KMS-11 (cell line): ENCODE measurements around the gene NOC3L.
"Not testable (repeated sequence)": the region's sequence is repeated elsewhere in the genome, so short reads cannot be mapped to it uniquely, and the experiment has no call there.

Experiments
- H2AFZ ChIP-seq: fragments of 200-600 bp; sonication (generic); 2 replicates; pipeline ENCODE4 v1.6.1; 2016; ENCODE audit warnings: antibody characterized with exemption, mixed run types, low read depth
- H3K27ac ChIP-seq: fragments of 200-600 bp; sonication (generic); 2 replicates; pipeline ENCODE4 v1.6.1; 2016; ENCODE audit warnings: mild to moderate bottlenecking, mixed run types
- H3K27me3 ChIP-seq: fragments of 200-600 bp; sonication (generic); 2 replicates; pipeline ENCODE4 v1.6.1; 2017; ENCODE audit warnings: mild to moderate bottlenecking, low read depth, mixed run types, moderate library complexity; ENCODE audit not compliant: insufficient read depth
- H3K36me3 ChIP-seq: fragments of 200-600 bp; sonication (generic); 2 replicates; pipeline ENCODE4 v1.6.1; 2017; ENCODE audit warnings: mild to moderate bottlenecking, mixed run types; ENCODE audit not compliant: insufficient read depth
- H3K4me1 ChIP-seq: fragments of 200-600 bp; sonication (generic); 2 replicates; pipeline ENCODE4 v1.6.1; 2016; ENCODE audit warnings: mild to moderate bottlenecking, low read depth, mixed run types; ENCODE audit not compliant: poor library complexity, severe bottlenecking
- H3K4me2 ChIP-seq: fragments of 200-600 bp; sonication (generic); 2 replicates; pipeline ENCODE4 v1.7.0; 2016; ENCODE audit warnings: mild to moderate bottlenecking, mixed run types
- H3K4me3 ChIP-seq: fragments of 200-600 bp; sonication (generic); IDR thresholded peaks from 2 replicates; pipeline ENCODE4 v1.6.1; 2017; ENCODE audit warnings: low read depth, low read length, mixed read lengths; ENCODE audit not compliant: insufficient read depth
- H3K79me2 ChIP-seq: fragments of 200-600 bp; sonication (generic); 2 replicates; pipeline ENCODE4 v1.6.1; 2016; ENCODE audit warnings: low read depth, mixed run types; ENCODE audit not compliant: insufficient read depth
- H3K9ac ChIP-seq: fragments of 200-600 bp; sonication (generic); 2 replicates; pipeline ENCODE4 v1.6.1; 2016; ENCODE audit warnings: mild to moderate bottlenecking, mixed run types
- H4K20me1 ChIP-seq: fragments of 200-600 bp; sonication (generic); 2 replicates; pipeline ENCODE4 v1.6.1; 2016; ENCODE audit warnings: mild to moderate bottlenecking, mixed run types; ENCODE audit not compliant: insufficient read depth
- TF ChIP-seq, protein P1 (sequence below): fragments of 200-600 bp; sonication (generic); conservative IDR thresholded peaks from 2 replicates; pipeline ENCODE4 v1.6.1; 2017; ENCODE audit warnings: low read depth, mild to moderate bottlenecking, antibody characterized with exemption, low read length, moderate library complexity, mixed read lengths

The NOC3L gene

DNA sequence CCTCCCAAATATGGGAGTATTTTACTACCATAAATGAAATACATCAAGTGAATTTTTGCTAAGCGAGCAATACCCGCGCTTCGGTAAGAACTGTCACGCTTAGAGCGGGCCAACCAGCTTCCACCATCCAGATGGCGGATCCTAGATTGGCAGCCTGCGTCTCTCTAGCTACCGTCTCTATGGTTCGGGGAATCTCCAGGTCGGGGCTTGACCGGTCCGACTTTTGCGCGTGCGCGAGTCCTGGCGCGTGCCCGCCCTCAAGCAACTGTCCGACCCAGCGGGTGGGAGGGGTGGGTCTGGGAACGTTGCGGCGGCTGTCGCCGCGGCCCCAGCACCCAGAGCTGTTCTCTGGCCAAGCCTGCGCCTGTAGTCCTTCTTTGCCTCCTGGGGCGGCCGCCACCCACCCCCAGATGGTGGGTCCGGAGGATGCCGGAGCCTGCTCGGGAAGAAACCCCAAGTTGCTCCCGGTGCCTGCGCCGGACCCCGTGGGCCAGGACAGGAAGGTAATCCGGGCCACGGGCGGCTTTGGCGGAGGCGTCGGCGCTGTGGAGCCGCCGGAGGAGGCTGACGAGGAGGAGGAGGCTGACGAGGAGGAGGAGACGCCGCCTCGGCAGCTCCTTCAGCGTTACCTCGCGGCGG is 39.6 kb upstream of the NOC3L start, which contains the start of gene TBC1D12:
TBC1D12 (plus strand) TSS at position 338 of the 639 bp plus-strand sequence; CDS start at position 411, 73 bp downstream.
- peaks cover 36% of the 10 kb centered on the region for H3K79me2 ChIP-seq
- no peaks in the 10 kb centered on the region for H3K36me3 ChIP-seq
- H4K20me1 ChIP-seq: no peaks in the 10 kb centered on the region
- peak within 1 kb of the TSS; percentile 65 for H3K4me2 ChIP-seq
- no peak within 1 kb of the TSS for H3K4me3 ChIP-seq
- peak within 1 kb of the TSS; percentile 84 for H2AFZ ChIP-seq
- peak within 1 kb of the TSS; percentile 66 for H3K9ac ChIP-seq
- peak within 1 kb of the TSS; percentile 82 for H3K27ac ChIP-seq
- TF ChIP-seq, protein P1, sequence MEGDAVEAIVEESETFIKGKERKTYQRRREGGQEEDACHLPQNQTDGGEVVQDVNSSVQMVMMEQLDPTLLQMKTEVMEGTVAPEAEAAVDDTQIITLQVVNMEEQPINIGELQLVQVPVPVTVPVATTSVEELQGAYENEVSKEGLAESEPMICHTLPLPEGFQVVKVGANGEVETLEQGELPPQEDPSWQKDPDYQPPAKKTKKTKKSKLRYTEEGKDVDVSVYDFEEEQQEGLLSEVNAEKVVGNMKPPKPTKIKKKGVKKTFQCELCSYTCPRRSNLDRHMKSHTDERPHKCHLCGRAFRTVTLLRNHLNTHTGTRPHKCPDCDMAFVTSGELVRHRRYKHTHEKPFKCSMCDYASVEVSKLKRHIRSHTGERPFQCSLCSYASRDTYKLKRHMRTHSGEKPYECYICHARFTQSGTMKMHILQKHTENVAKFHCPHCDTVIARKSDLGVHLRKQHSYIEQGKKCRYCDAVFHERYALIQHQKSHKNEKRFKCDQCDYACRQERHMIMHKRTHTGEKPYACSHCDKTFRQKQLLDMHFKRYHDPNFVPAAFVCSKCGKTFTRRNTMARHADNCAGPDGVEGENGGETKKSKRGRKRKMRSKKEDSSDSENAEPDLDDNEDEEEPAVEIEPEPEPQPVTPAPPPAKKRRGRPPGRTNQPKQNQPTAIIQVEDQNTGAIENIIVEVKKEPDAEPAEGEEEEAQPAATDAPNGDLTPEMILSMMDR: no peak
- no peaks in the 10 kb centered on the region for H3K27me3 ChIP-seq
- H3K4me1 ChIP-seq: peaks cover 20% of the 10 kb centered on the region

- H4K20me1 ChIP-seq: no peaks in the 10 kb centered on the region
- H3K27ac ChIP-seq: no peak overlapping the region
- no peak overlapping the region for H2AFZ ChIP-seq
- no peaks in the 10 kb centered on the region for H3K27me3 ChIP-seq
- peaks cover 2% of the 10 kb centered on the region; the same call in 1 of the 2 replicates for H3K79me2 ChIP-seq
- no peaks in the 10 kb centered on the region for H3K36me3 ChIP-seq
- TF ChIP-seq, protein P1: no peak
- no peak overlapping the region for H3K4me3 ChIP-seq
- H3K4me2 ChIP-seq: no peak overlapping the region
- no peak overlapping the region for H3K9ac ChIP-seq
- H3K4me1 ChIP-seq: no peaks in the 10 kb centered on the region
Observed at GRCh38 chr10:94398762-94399161, 36.0 kb upstream of the NOC3L start.

- no peaks in the 10 kb centered on the region for H3K36me3 ChIP-seq
Observed at GRCh38 chr10:94397549-94398370, 35.0 kb upstream of the NOC3L start.

GRCh38 chr10:94392117-94392516 is 29.4 kb upstream of the NOC3L start:
- H3K4me1 ChIP-seq, H3K27me3 ChIP-seq, H2AFZ ChIP-seq, H3K27ac ChIP-seq, H4K20me1 ChIP-seq, H3K9ac ChIP-seq, H3K4me2 ChIP-seq, H3K4me3 ChIP-seq, H3K36me3 ChIP-seq, H3K79me2 ChIP-seq: not testable (repeated sequence)

More at GRCh38 chr10:94397549-94398370, 35.0 kb upstream of the NOC3L start:
- TF ChIP-seq, protein P1: no peak
- H3K4me3 ChIP-seq: no peak overlapping the region
- H3K9ac ChIP-seq: no peak overlapping the region
- H3K4me1 ChIP-seq: no peaks in the 10 kb centered on the region
- no peaks in the 10 kb centered on the region for H3K79me2 ChIP-seq
- no peaks in the 10 kb centered on the region for H4K20me1 ChIP-seq
- no peak overlapping the region for H3K27ac ChIP-seq
- H2AFZ ChIP-seq: no peak overlapping the region
- no peak overlapping the region for H3K4me2 ChIP-seq
- H3K27me3 ChIP-seq: no peaks in the 10 kb centered on the region

DNA sequence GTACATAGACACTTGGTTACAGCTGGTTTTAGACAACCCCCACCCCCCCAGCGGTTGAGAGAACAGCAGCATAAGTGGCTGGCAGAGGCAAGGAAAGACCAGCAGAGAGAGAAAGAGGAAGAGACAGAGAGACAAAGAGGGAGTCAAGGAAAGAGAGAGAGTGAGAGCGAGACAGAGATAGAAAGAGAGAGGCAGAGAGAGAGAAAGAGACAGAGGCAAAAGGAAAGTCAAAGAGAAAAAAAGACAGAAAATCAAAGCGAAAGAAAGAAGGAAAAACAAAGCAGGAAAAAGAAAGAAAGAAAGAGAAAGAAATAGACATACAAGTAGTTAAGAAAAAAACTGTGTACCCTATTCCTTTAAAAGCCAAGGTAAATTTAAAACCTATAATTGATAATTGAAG is 23.0 kb upstream of the NOC3L start:
- not testable (repeated sequence) for H3K27me3 ChIP-seq, H3K9ac ChIP-seq, H2AFZ ChIP-seq, H3K4me1 ChIP-seq, H3K4me3 ChIP-seq, H4K20me1 ChIP-seq, H3K79me2 ChIP-seq, H3K4me2 ChIP-seq, H3K27ac ChIP-seq, H3K36me3 ChIP-seq
